Effector memory CD8-positive, alpha-beta T cell (primary cell): ENCODE results near the gene NR3C2.
A peak's percentile ranks its signal among the peaks of the same experiment; 100 is the strongest.

Experiments
- ATAC-seq: fragments of 150-1000 bp; cut with Tn5 transposase; replicated peaks from 2 replicates; pipeline ENCODE4 v1.10.0; 2021; ENCODE audit warnings: mild to moderate bottlenecking, moderate library complexity
- DNase-seq, 3 experiments: peaks; one replicate each; pipeline ENCODE4 v3.0.0; 2021
- H3K27ac Mint-ChIP-seq, 2 donors: one replicate each; pipeline ENCODE4 v1.8.0; 2022; ENCODE audit warnings: mild to moderate bottlenecking in 2 of 2, mixed read lengths in 2 of 2, moderate library complexity in 2 of 2
- H3K27me3 Mint-ChIP-seq, 2 donors: one replicate each; pipeline ENCODE4 v1.8.0; 2022; ENCODE audit warnings: mixed read lengths in 2 of 2
- H3K36me3 Mint-ChIP-seq: one replicate; pipeline ENCODE4 v1.8.0; 2022; ENCODE audit warnings: mild to moderate bottlenecking, moderate library complexity, mixed read lengths; ENCODE audit not compliant: insufficient read depth
- H3K4me1 Mint-ChIP-seq, 2 donors: one replicate each; pipeline ENCODE4 v1.8.0; 2022; ENCODE audit warnings: low read depth in 2 of 2, mixed read lengths in 2 of 2
- H3K4me3 Mint-ChIP-seq, 2 donors: one replicate each; pipeline ENCODE4 v1.8.0; 2022; ENCODE audit warnings: mild to moderate bottlenecking in 2 of 2, mixed read lengths in 2 of 2, moderate library complexity in 2 of 2
- H3K9me3 Mint-ChIP-seq, 2 donors: one replicate each; pipeline ENCODE4 v1.8.0; 2022; ENCODE audit warnings: mixed read lengths in 2 of 2

The NR3C2 gene

GRCh38 chr4:148254621-148255343 lies 187.4 kb downstream of the NR3C2 start:
- Mint-ChIP-seq H3K27me3 (no peaks in the 10 kb centered on the region), H3K9me3 (no peaks in the 10 kb centered on the region), H3K27ac (peak overlapping the region; percentile 50 to 69), H3K4me1 (peaks cover 15 to 23% of the 10 kb centered on the region in 2 donors), H3K4me3 (no peak overlapping the region), H3K36me3 (no peaks in the 10 kb centered on the region)
- no peak for DNase-seq
- no peak for ATAC-seq

- Mint-ChIP-seq H3K9me3 (no peaks in the 10 kb centered on the region), H3K36me3 (no peaks in the 10 kb centered on the region), H3K4me3 (no peak overlapping the region), H3K4me1 (peaks cover 15 to 23% of the 10 kb centered on the region in 2 donors), H3K27ac (no peak overlapping the region), H3K27me3 (no peaks in the 10 kb centered on the region)
- DNase-seq (no peak), ATAC-seq (no peak)
These were observed 188.4 kb downstream of the NR3C2 start for GRCh38 chr4:148253768-148254167.

- Mint-ChIP-seq H3K4me3 (no peak overlapping the region), H3K36me3 (no peaks in the 10 kb centered on the region)
These were observed 193.4 kb downstream of the NR3C2 start for GRCh38 chr4:148248824-148249223.

GRCh38 chr4:148245015-148245414 lies 197.2 kb downstream of the NR3C2 start:
- ATAC-seq, result no peak
- DNase-seq, result no peak
- Mint-ChIP-seq H3K27me3 (no peaks in the 10 kb centered on the region), H3K27ac (no peak overlapping the region), H3K9me3 (no peaks in the 10 kb centered on the region), H3K4me1 (peaks cover 0 to 3% of the 10 kb centered on the region in 2 donors), H3K36me3 (no peaks in the 10 kb centered on the region), H3K4me3 (no peak overlapping the region)

More at GRCh38 chr4:148248824-148249223, 193.4 kb downstream of the NR3C2 start:
- ATAC-seq, result no peak
- no peak overlapping the region for H3K27ac Mint-ChIP-seq
- no peak for DNase-seq
- H3K4me1 Mint-ChIP-seq, result peaks cover 0 to 11% of the 10 kb centered on the region in 2 donors
- H3K9me3 Mint-ChIP-seq, result no peaks in the 10 kb centered on the region
- no peaks in the 10 kb centered on the region for H3K27me3 Mint-ChIP-seq

- no peaks in the 10 kb centered on the region for H3K36me3 Mint-ChIP-seq
- H3K27ac Mint-ChIP-seq, result no peak overlapping the region
- no peak overlapping the region for H3K4me3 Mint-ChIP-seq
- no peaks in the 10 kb centered on the region for H3K27me3 Mint-ChIP-seq
- DNase-seq (no peak), ATAC-seq (no peak)
- peaks cover 5 to 10% of the 10 kb centered on the region in 2 donors for H3K4me1 Mint-ChIP-seq
- no peaks in the 10 kb centered on the region for H3K9me3 Mint-ChIP-seq
These were observed 198.4 kb downstream of the NR3C2 start for GRCh38 chr4:148243837-148244236.

GRCh38 chr4:148240241-148240640 lies 202.0 kb downstream of the NR3C2 start:
- Mint-ChIP-seq H3K9me3 (no peaks in the 10 kb centered on the region), H3K27me3 (no peaks in the 10 kb centered on the region), H3K4me1 (peaks cover 5 to 15% of the 10 kb centered on the region in 2 donors), H3K36me3 (no peaks in the 10 kb centered on the region), H3K4me3 (no peak overlapping the region), H3K27ac (no peak overlapping the region)
- DNase-seq (no peak), ATAC-seq (no peak)

- Mint-ChIP-seq H3K9me3 (no peaks in the 10 kb centered on the region), H3K27ac (no peak overlapping the region), H3K4me1 (peaks cover 5 to 15% of the 10 kb centered on the region in 2 donors), H3K36me3 (no peaks in the 10 kb centered on the region), H3K4me3 (no peak overlapping the region), H3K27me3 (no peaks in the 10 kb centered on the region)
- ATAC-seq (no peak), DNase-seq (no peak)
These were observed 202.7 kb downstream of the NR3C2 start for GRCh38 chr4:148239494-148239985.

- no peaks in the 10 kb centered on the region for H3K9me3 Mint-ChIP-seq
- ATAC-seq, result no peak
- H3K4me3 Mint-ChIP-seq, result no peak overlapping the region
- no peak overlapping the region for H3K27ac Mint-ChIP-seq
- no peaks in the 10 kb centered on the region for H3K36me3 Mint-ChIP-seq
- H3K4me1 Mint-ChIP-seq, result peaks cover 5 to 15% of the 10 kb centered on the region in 2 donors
- DNase-seq, result no peak
- no peaks in the 10 kb centered on the region for H3K27me3 Mint-ChIP-seq
These were observed 203.3 kb downstream of the NR3C2 start for GRCh38 chr4:148238811-148239493.

- ATAC-seq, result no peak
- Mint-ChIP-seq H3K4me3 (no peak overlapping the region), H3K27ac (no peak overlapping the region), H3K4me1 (peaks cover 5 to 18% of the 10 kb centered on the region in 2 donors), H3K27me3 (no peaks in the 10 kb centered on the region), H3K9me3 (no peaks in the 10 kb centered on the region), H3K36me3 (no peaks in the 10 kb centered on the region)
- DNase-seq, result no peak
These were observed 204.1 kb downstream of the NR3C2 start for GRCh38 chr4:148238086-148238485.

GRCh38 chr4:148235809-148236208 lies 206.4 kb downstream of the NR3C2 start:
- ATAC-seq (no peak), DNase-seq (no peak)
- H3K27me3 Mint-ChIP-seq, result no peaks in the 10 kb centered on the region
- peaks cover 5 to 14% of the 10 kb centered on the region in 2 donors for H3K4me1 Mint-ChIP-seq
- H3K36me3 Mint-ChIP-seq, result no peaks in the 10 kb centered on the region
- H3K4me3 Mint-ChIP-seq, result no peak overlapping the region
- no peak overlapping the region for H3K27ac Mint-ChIP-seq
- H3K9me3 Mint-ChIP-seq, result no peaks in the 10 kb centered on the region

GRCh38 chr4:148229798-148230197 lies 212.4 kb downstream of the NR3C2 start:
- Mint-ChIP-seq H3K4me3 (no peak overlapping the region), H3K4me1 (peaks cover 0 to 3% of the 10 kb centered on the region in 2 donors), H3K9me3 (no peaks in the 10 kb centered on the region), H3K27ac (no peak overlapping the region), H3K36me3 (no peaks in the 10 kb centered on the region), H3K27me3 (no peaks in the 10 kb centered on the region)
- no peak for ATAC-seq
- DNase-seq, result no peak

- Mint-ChIP-seq H3K27me3 (no peaks in the 10 kb centered on the region), H3K4me1 (peaks cover 0 to 3% of the 10 kb centered on the region in 2 donors), H3K27ac (no peak overlapping the region), H3K36me3 (no peaks in the 10 kb centered on the region), H3K4me3 (no peak overlapping the region), H3K9me3 (no peaks in the 10 kb centered on the region)
- DNase-seq (no peak), ATAC-seq (no peak)
These were observed 213.2 kb downstream of the NR3C2 start for GRCh38 chr4:148229028-148229427.

GRCh38 chr4:148227147-148227546 lies 215.1 kb downstream of the NR3C2 start:
- no peak overlapping the region for H3K27ac Mint-ChIP-seq
- H3K9me3 Mint-ChIP-seq, result no peaks in the 10 kb centered on the region
- no peaks in the 10 kb centered on the region for H3K36me3 Mint-ChIP-seq
- no peak overlapping the region for H3K4me3 Mint-ChIP-seq
- H3K4me1 Mint-ChIP-seq, result no peaks in the 10 kb centered on the region
- DNase-seq (no peak), ATAC-seq (no peak)
- H3K27me3 Mint-ChIP-seq, result no peaks in the 10 kb centered on the region

- Mint-ChIP-seq H3K4me3 (no peak overlapping the region), H3K27me3 (no peaks in the 10 kb centered on the region), H3K36me3 (no peaks in the 10 kb centered on the region), H3K9me3 (no peaks in the 10 kb centered on the region), H3K4me1 (no peaks in the 10 kb centered on the region), H3K27ac (no peak overlapping the region)
- ATAC-seq, result no peak
- no peak for DNase-seq
These were observed 215.9 kb downstream of the NR3C2 start for GRCh38 chr4:148226341-148226740.
